Upper lobe of right lung (tissue), 1 donor: Measurements from ENCODE around the gene CTNNBL1. TPM values are rescaled to one million over a fixed set of nuclear protein-coding genes. Genes with fewer than 3 reads are reported as not detected.

ENCODE experiments used
- ATAC-seq: fragments of 200-7000 bp; cut with Tn5 transposase; one replicate; pipeline ENCODE4 v1.9.1; 2020; ENCODE audit warnings: mild to moderate bottlenecking, moderate library complexity
- DNase-seq: peaks from one replicate; pipeline ENCODE4 v3.0.0-alpha.2; 2020
- H3K27ac ChIP-seq: fragments of 200-600 bp; one replicate; pipeline ENCODE4 v1.8.0; 2022
- H3K27me3 ChIP-seq: fragments of 200-600 bp; one replicate; pipeline ENCODE4 v1.8.0; 2022; ENCODE audit warnings: mild to moderate bottlenecking
- H3K36me3 ChIP-seq: fragments of 200-600 bp; one replicate; pipeline ENCODE4 v1.8.0; 2022
- H3K4me1 ChIP-seq: fragments of 200-600 bp; one replicate; pipeline ENCODE4 v1.8.0; 2022
- H3K4me3 ChIP-seq: fragments of 200-600 bp; one replicate; pipeline ENCODE4 v1.8.0; 2022; ENCODE audit warnings: mild to moderate bottlenecking
- H3K9me3 ChIP-seq: fragments of 200-600 bp; one replicate; pipeline ENCODE4 v1.8.0; 2022
- intact Hi-C: fragments of 100-400 bp; cut with DNase I; formaldehyde crosslinking; loops from one replicate; pipeline ENCODE4 v1.11.0; 2022
- total RNA-seq: library from RNA; stranded (reverse); fragmentation: NEBNext Ultra II Directional; extraction: Animal tissue kit (Norgen Biotek cat#: 25700); gene quantifications from one replicate; pipeline ENCODE4 v1.2.1, GENCODE V29; 2021
- TF ChIP-seq, protein P1 (sequence below): fragments of 200-600 bp; IDR thresholded peaks from one replicate; pipeline ENCODE4 v1.8.0; 2022; ENCODE audit warnings: antibody characterized with exemption
- donor health status: DM: no; HTN: yes; CAD: no; lungs with severe emphysema.

The CTNNBL1 gene
- total RNA-seq, 1 donor from 2014 or later = 52.8 TPM

DNA sequence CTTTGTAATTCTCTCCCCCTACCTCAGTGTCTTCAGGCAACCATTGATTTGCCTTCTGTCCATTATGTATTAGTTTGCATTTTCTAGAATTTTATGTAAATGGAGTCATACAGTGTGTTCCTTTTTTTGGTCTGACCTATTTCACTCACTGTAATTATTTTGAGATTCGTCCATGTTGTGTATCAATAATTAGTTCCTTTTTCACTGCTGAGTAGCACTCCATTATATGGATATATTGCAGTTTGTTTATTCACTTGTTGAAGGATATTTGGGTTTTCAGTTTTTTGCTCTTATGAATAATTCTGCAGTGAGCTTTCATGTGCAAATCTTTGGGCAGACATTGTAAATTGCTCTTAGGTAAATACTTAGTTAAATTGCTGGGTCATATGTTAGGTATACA, 97.1 kb downstream of the CTNNBL1 start:
- Histone ChIP-seq H3K9me3 (no peaks in the 10 kb centered on the region), H3K27ac (no peak overlapping the region), H3K36me3 (peaks cover 39% of the 10 kb centered on the region), H3K4me1 (no peaks in the 10 kb centered on the region), H3K4me3 (no peak overlapping the region), H3K27me3 (no peaks in the 10 kb centered on the region)
- ATAC-seq (no peak), DNase-seq (no peak)
- intact Hi-C loops = no loop called here
- TF ChIP-seq, protein P1, sequence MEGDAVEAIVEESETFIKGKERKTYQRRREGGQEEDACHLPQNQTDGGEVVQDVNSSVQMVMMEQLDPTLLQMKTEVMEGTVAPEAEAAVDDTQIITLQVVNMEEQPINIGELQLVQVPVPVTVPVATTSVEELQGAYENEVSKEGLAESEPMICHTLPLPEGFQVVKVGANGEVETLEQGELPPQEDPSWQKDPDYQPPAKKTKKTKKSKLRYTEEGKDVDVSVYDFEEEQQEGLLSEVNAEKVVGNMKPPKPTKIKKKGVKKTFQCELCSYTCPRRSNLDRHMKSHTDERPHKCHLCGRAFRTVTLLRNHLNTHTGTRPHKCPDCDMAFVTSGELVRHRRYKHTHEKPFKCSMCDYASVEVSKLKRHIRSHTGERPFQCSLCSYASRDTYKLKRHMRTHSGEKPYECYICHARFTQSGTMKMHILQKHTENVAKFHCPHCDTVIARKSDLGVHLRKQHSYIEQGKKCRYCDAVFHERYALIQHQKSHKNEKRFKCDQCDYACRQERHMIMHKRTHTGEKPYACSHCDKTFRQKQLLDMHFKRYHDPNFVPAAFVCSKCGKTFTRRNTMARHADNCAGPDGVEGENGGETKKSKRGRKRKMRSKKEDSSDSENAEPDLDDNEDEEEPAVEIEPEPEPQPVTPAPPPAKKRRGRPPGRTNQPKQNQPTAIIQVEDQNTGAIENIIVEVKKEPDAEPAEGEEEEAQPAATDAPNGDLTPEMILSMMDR = no peak

DNA sequence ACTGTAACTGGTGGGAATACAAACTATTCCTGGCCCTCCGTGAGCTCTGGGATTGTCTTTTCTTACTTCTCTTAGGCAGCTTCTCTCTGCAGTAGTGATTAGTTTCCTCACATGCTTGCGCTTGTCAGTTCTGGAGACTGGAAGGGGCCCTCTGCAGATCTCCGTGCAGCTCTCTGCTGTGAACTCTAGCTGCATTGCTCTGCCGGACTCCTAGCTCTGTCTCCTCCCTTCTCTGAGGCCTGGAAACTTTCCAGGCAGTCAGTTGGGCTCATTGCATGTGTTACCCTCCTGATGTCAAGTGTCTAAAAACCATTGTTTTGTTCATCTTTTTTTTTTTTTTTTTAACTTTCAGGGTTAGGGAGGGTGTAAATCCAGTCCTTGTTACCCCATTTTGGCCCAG, 102.3 kb downstream of the CTNNBL1 start:
- no peaks in the 10 kb centered on the region for H3K27me3 ChIP-seq
- DNase-seq (no peak), ATAC-seq (no peak)
- no peak overlapping the region for H3K27ac ChIP-seq
- TF ChIP-seq, protein P1 = no peak
- H3K4me1 ChIP-seq = no peaks in the 10 kb centered on the region
- no peaks in the 10 kb centered on the region for H3K9me3 ChIP-seq
- intact Hi-C loops = no loop called here
- H3K36me3 ChIP-seq = peaks cover 27% of the 10 kb centered on the region
- H3K4me3 ChIP-seq = no peak overlapping the region

DNA sequence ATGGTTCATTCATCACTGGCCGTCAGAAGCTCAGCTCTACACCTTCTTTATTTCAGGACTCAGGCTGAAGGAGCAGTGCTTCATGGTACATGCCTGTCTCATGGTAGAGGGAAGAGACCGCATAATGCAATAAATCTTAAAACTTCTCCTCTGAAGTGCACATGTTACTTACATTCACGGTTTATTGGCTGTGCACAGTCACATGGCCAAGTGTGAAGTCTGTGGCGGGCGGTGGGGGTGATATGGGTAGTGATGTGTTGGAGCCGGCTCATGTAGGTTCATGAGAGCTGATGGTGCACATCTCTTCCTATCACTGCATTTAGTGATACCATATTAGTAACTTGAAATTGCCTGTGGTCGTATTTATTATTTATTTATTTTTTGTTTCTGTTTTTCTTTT, 102.9 kb downstream of the CTNNBL1 start:
- ATAC-seq (no peak), DNase-seq (no peak)
- no peak overlapping the region for H3K27ac ChIP-seq
- H3K4me1 ChIP-seq = no peaks in the 10 kb centered on the region
- H3K9me3 ChIP-seq = no peaks in the 10 kb centered on the region
- no peaks in the 10 kb centered on the region for H3K27me3 ChIP-seq
- peaks cover 24% of the 10 kb centered on the region for H3K36me3 ChIP-seq
- no peak overlapping the region for H3K4me3 ChIP-seq
- TF ChIP-seq, protein P1 = no peak
- intact Hi-C loops = no loop called here

DNA sequence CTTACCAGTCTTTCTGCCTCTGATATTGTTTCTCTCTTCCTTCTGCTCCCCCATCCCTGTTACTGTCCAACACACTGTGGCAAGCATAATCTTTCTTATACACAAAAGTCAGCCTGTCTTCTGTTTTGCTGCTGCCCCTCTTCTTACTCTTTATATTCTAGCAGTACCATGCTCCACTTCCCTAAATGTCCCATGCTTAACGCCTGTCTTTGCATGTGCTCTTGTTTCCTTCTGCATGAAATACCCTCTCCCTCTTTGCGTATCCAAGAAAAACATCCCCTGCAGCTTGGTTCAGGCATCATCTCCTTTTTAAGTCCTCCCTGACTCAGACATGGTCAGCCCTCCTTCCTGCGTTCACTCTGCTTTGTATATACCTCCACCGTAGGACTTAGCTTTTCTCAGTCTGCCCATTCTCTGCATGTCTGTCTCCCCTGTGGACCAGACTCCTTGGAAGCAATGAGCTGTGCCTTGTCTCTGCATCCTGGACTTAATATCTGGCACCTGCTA, 103.9 kb downstream of the CTNNBL1 start:
- Histone ChIP-seq H3K27me3 (no peaks in the 10 kb centered on the region), H3K9me3 (no peaks in the 10 kb centered on the region), H3K4me3 (no peak overlapping the region), H3K27ac (no peak overlapping the region), H3K36me3 (peaks cover 17% of the 10 kb centered on the region), H3K4me1 (no peaks in the 10 kb centered on the region)
- ATAC-seq (no peak), DNase-seq (no peak)
- intact Hi-C loops = no loop called here
- TF ChIP-seq, protein P1 = no peak

DNA sequence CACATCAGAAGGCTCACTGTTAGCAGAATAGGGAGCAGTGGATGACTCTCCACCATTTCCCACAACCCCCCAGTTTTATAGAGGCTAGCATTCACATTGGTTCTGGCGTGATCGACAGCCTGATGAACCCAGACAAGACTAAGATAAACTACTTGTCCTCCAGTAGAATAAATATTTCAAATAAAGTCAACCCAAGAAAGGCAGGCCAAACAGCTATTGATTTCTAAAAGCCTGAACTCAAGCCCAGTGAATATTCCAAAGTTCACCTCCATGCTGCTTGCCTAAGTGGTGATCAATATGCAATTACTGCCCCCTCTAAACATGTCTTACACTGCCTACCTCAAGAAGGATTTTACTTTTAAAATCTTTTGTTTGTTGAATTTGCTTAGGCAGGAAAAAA, 104.5 kb downstream of the CTNNBL1 start:
- no peak overlapping the region for H3K27ac ChIP-seq
- no peaks in the 10 kb centered on the region for H3K27me3 ChIP-seq
- no peak overlapping the region for H3K4me3 ChIP-seq
- ATAC-seq (no peak), DNase-seq (no peak)
- H3K9me3 ChIP-seq = no peaks in the 10 kb centered on the region
- TF ChIP-seq, protein P1 = no peak
- intact Hi-C loops = no loop called here
- peaks cover 23% of the 10 kb centered on the region for H3K36me3 ChIP-seq
- H3K4me1 ChIP-seq = no peaks in the 10 kb centered on the region

DNA sequence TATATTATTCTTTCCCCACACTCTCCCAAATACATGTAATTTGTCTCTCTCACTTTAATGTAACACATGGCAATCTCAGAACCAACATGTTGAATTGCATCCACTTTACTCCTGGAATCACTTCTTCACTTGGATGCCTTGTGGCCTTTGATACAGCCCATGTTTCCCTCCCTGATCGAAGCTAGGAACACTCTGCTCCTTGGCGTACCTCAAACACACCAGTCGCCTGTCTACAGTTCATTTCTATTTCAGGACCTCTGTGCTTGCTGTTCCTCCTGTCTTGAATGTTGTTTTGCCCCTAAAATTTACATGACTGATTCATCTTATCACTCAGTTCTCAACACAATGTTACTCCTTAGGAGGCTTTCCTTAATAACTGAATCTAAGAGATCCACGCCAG, 106.8 kb downstream of the CTNNBL1 start:
- H3K27me3 ChIP-seq = no peaks in the 10 kb centered on the region
- H3K27ac ChIP-seq = no peak overlapping the region
- no peak for DNase-seq
- intact Hi-C loops = no loop called here
- no peaks in the 10 kb centered on the region for H3K4me1 ChIP-seq
- no peaks in the 10 kb centered on the region for H3K9me3 ChIP-seq
- no peak for ATAC-seq
- H3K4me3 ChIP-seq = no peak overlapping the region
- TF ChIP-seq, protein P1 = no peak
- peaks cover 40% of the 10 kb centered on the region for H3K36me3 ChIP-seq
